ENCODE results near the gene LDLRAD4. TPM values are rescaled to one million over a fixed set of nuclear protein-coding genes. Genes with fewer than 3 reads are reported as not detected.

LDLRAD4 gene
- total RNA-seq, 1 experiment from 2014 or later: not detected

GRCh38 chr18:13390711-13391110 is 172.2 kb downstream of the LDLRAD4 start:
- Histone ChIP-seq H3K9ac (ENCODE audit: low read length) (no peak overlapping the region), H3K9me2 (replicated peaks; ENCODE audit: low read length) (no peaks in the 10 kb centered on the region), H3K27me3 (ENCODE audit: low read length) (peaks cover 78% of the 10 kb centered on the region), H3F3A (ENCODE audit: low read length, unreplicated experiment) (no peaks in the 10 kb centered on the region), H3K9me3 (ENCODE audit: low read length) (no peaks in the 10 kb centered on the region), H4K20me1 (ENCODE audit: low read length) (no peaks in the 10 kb centered on the region), H3K4me2 (ENCODE audit: low read length) (no peak overlapping the region), H3K27ac (ENCODE audit: low read length) (no peak overlapping the region), H3K36me3 (ENCODE audit: low read depth, low read length) (no peaks in the 10 kb centered on the region), H2AFZ (ENCODE audit: low read length) (no peak overlapping the region), H3K4me1 (ENCODE audit: insufficient read depth, low read length) (no peaks in the 10 kb centered on the region), H3K79me2 (ENCODE audit: low read length) (no peaks in the 10 kb centered on the region), H3K4me3 (ENCODE audit: low read length) (no peak overlapping the region)
- TF ChIP-seq CTCF (conservative IDR thresholded peaks at IDR 0.05; ENCODE audit: low read depth, low read length) (no peak), EZH2phosphoT487 (IDR thresholded peaks at IDR 0.05; ENCODE audit: borderline replicate concordance, low read length) (no peak), EZH2 (IDR thresholded peaks at IDR 0.05; ENCODE audit: low read length, unreplicated experiment) (no peak)
- no peak for ATAC-seq
- BruUV-seq (replicated peaks): no TSS peak
- DNase-seq: no peak
- CTCF ChIA-PET: interaction anchor here (0.7 kb wide), 1 partner anchor 1187 kb away, joined by 4 read pairs; no protein-coding TSS in a partner anchor
- intact Hi-C loops (cut with micrococcal nuclease): no loop called here
- POLR2A ChIA-PET (ENCODE audit: unreplicated experiment): no interaction called here

- CTCF ChIA-PET: no interaction called here
- DNase-seq (no peak), ATAC-seq (no peak)
- Histone ChIP-seq H3K9me2 (replicated peaks; ENCODE audit: low read length) (no peaks in the 10 kb centered on the region), H3K4me2 (ENCODE audit: low read length) (no peak overlapping the region), H3K9me3 (ENCODE audit: low read length) (no peaks in the 10 kb centered on the region), H3K36me3 (ENCODE audit: low read depth, low read length) (no peaks in the 10 kb centered on the region), H3K79me2 (ENCODE audit: low read length) (no peaks in the 10 kb centered on the region), H3K27me3 (ENCODE audit: low read length) (peaks cover 71% of the 10 kb centered on the region), H3K27ac (ENCODE audit: low read length) (no peak overlapping the region), H3K4me3 (ENCODE audit: low read length) (no peak overlapping the region), H3K4me1 (ENCODE audit: insufficient read depth, low read length) (no peaks in the 10 kb centered on the region), H2AFZ (ENCODE audit: low read length) (no peak overlapping the region), H3F3A (ENCODE audit: low read length, unreplicated experiment) (no peaks in the 10 kb centered on the region), H4K20me1 (ENCODE audit: low read length) (no peaks in the 10 kb centered on the region), H3K9ac (ENCODE audit: low read length) (no peak overlapping the region)
- BruUV-seq (replicated peaks): no TSS peak
- TF ChIP-seq CTCF (conservative IDR thresholded peaks at IDR 0.05; ENCODE audit: low read depth, low read length) (no peak), EZH2phosphoT487 (IDR thresholded peaks at IDR 0.05; ENCODE audit: borderline replicate concordance, low read length) (no peak), EZH2 (IDR thresholded peaks at IDR 0.05; ENCODE audit: low read length, unreplicated experiment) (no peak)
- POLR2A ChIA-PET (ENCODE audit: unreplicated experiment): no interaction called here
- intact Hi-C loops (cut with micrococcal nuclease): no loop called here
Observed at GRCh38 chr18:13392029-13392750, 173.6 kb downstream of the LDLRAD4 start.

DNA sequence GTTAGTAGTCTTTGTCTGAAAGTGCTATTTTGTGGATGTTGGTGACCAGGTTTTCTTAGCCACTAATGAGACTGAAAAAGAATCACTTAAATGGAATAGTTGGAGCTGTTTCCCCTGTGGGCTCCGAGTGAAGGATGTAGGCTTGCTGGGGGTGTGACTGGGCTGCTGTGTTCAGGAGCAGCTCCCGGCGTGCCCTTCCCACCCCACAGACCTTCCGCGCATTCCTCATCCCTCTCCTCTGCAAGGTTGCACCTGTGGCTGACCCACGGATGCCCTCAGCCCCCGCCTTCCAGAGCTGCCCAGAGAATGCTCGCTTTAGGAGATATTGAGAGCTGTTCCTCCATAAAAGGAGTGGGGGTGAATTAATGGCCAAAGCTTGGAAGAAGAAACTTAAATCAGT is 174.3 kb downstream of the LDLRAD4 start:
- no peak overlapping the region for H3K4me2 ChIP-seq (ENCODE audit: low read length)
- no peaks in the 10 kb centered on the region for H3K4me1 ChIP-seq (ENCODE audit: insufficient read depth, low read length)
- ChIA-PET POLR2A (ENCODE audit: unreplicated experiment) (no interaction called here), CTCF (no interaction called here)
- H4K20me1 ChIP-seq (ENCODE audit: low read length): no peaks in the 10 kb centered on the region
- no TSS peak for BruUV-seq (replicated peaks)
- H3K9ac ChIP-seq (ENCODE audit: low read length): no peak overlapping the region
- H3K36me3 ChIP-seq (ENCODE audit: low read depth, low read length): no peaks in the 10 kb centered on the region
- DNase-seq (no peak), ATAC-seq (no peak)
- no peaks in the 10 kb centered on the region for H3K9me2 ChIP-seq (replicated peaks; ENCODE audit: low read length)
- H3K79me2 ChIP-seq (ENCODE audit: low read length): no peaks in the 10 kb centered on the region
- no peak overlapping the region for H2AFZ ChIP-seq (ENCODE audit: low read length)
- no peaks in the 10 kb centered on the region for H3K9me3 ChIP-seq (ENCODE audit: low read length)
- H3K4me3 ChIP-seq (ENCODE audit: low read length): no peak overlapping the region
- peaks cover 73% of the 10 kb centered on the region for H3K27me3 ChIP-seq (ENCODE audit: low read length)
- no peaks in the 10 kb centered on the region for H3F3A ChIP-seq (ENCODE audit: low read length, unreplicated experiment)
- intact Hi-C loops (cut with micrococcal nuclease): no loop called here
- H3K27ac ChIP-seq (ENCODE audit: low read length): no peak overlapping the region
- no peak for TF ChIP-seq EZH2 (IDR thresholded peaks at IDR 0.05; ENCODE audit: low read length, unreplicated experiment)
